Nephron progenitor cell (in vitro differentiated cells): Measurements from ENCODE around the gene SFXN5.

Experiments used
- DNase-seq: peaks from one replicate; pipeline ENCODE4 v3.0.0; 2021
- H3K27ac Mint-ChIP-seq: 2 replicates; pipeline ENCODE4 v1.8.0; 2021; ENCODE audit warnings: mild to moderate bottlenecking, moderate library complexity, mixed read lengths
- H3K27me3 Mint-ChIP-seq: 2 replicates; pipeline ENCODE4 v1.8.0; 2021; ENCODE audit warnings: mild to moderate bottlenecking, low read depth, mixed read lengths; ENCODE audit not compliant: poor library complexity
- H3K36me3 Mint-ChIP-seq: 2 replicates; pipeline ENCODE4 v1.8.0; 2021; ENCODE audit warnings: low read depth, mixed read lengths
- H3K4me1 Mint-ChIP-seq: 2 replicates; pipeline ENCODE4 v1.8.0; 2021; ENCODE audit warnings: mixed read lengths
- H3K4me3 Mint-ChIP-seq: 2 replicates; pipeline ENCODE4 v1.8.0; 2021; ENCODE audit warnings: mild to moderate bottlenecking, moderate library complexity, mixed read lengths
- H3K9me3 Mint-ChIP-seq: 2 replicates; pipeline ENCODE4 v1.8.0; 2021; ENCODE audit warnings: mild to moderate bottlenecking, moderate library complexity, mixed read lengths
- TF ChIP-seq, protein P1 (sequence below): fragments of 200-600 bp; sonication (generic); IDR thresholded peaks from 2 replicates; pipeline ENCODE4 v1.5.0; 2021; ENCODE audit warnings: antibody characterized with exemption

Gene SFXN5

DNA sequence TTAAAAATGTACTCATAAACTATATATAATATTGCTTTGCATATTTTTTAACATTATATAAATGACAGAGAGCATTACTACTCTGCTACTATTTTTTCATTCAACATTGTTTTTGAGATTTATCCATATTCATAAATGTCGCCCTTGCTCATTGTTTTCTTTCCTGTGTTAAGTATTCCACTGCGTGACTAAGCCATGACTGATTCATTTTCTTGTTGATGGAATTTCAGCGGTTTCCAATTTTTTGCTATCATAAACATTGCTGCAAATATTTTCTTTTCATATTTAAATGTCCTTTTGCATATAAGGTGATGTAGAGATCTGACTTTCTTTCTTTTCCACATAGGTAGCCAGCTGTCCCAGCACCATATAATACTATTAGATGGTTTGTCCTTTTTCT, 57.6 kb downstream of the SFXN5 start:
- DNase-seq: no peak
- Mint-ChIP-seq H3K4me1 (peaks cover 6% of the 10 kb centered on the region), H3K9me3 (peaks cover 6% of the 10 kb centered on the region), H3K27me3 (no peaks in the 10 kb centered on the region), H3K27ac (no peak overlapping the region), H3K4me3 (no peak overlapping the region), H3K36me3 (peaks cover 14% of the 10 kb centered on the region)
- TF ChIP-seq, protein P1, sequence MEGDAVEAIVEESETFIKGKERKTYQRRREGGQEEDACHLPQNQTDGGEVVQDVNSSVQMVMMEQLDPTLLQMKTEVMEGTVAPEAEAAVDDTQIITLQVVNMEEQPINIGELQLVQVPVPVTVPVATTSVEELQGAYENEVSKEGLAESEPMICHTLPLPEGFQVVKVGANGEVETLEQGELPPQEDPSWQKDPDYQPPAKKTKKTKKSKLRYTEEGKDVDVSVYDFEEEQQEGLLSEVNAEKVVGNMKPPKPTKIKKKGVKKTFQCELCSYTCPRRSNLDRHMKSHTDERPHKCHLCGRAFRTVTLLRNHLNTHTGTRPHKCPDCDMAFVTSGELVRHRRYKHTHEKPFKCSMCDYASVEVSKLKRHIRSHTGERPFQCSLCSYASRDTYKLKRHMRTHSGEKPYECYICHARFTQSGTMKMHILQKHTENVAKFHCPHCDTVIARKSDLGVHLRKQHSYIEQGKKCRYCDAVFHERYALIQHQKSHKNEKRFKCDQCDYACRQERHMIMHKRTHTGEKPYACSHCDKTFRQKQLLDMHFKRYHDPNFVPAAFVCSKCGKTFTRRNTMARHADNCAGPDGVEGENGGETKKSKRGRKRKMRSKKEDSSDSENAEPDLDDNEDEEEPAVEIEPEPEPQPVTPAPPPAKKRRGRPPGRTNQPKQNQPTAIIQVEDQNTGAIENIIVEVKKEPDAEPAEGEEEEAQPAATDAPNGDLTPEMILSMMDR: no peak

DNA sequence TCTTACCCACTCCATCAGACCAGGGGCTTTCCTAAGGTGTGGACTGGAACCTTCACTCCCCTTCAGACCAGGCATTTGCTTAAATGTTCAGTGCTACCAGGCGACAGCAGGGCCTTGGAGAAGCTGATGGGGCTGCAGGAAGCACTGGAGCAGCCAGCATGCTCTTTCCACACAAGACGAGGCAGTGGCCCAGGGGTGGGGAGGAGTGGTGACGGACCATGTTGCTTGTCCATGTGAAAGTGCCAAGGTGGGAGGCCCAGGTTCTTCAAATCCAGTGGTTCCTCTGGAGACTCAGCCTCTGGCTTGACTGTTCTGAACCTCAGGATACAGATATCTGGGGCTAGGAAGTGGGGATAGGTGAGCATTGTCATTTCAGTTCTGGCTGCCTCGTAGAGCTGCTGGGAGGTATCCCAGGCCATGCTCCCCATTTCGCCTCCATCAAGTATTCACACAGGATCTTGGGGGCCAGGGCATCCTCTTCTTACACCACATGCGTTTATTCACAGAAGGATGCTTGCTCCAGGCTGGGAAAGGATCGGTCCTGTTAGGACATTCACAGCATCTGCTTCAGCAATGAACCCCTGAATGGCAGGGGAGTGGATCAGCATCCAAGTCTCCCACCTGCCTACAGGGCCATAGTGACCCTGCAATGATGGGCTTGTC, 62.2 kb downstream of the SFXN5 start:
- Mint-ChIP-seq H3K4me3 (no peak overlapping the region), H3K36me3 (peaks cover 4% of the 10 kb centered on the region), H3K27ac (no peak overlapping the region), H3K4me1 (peaks cover 33% of the 10 kb centered on the region), H3K27me3 (no peaks in the 10 kb centered on the region), H3K9me3 (no peaks in the 10 kb centered on the region)
- DNase-seq: no peak
- TF ChIP-seq, protein P1: no peak

DNA sequence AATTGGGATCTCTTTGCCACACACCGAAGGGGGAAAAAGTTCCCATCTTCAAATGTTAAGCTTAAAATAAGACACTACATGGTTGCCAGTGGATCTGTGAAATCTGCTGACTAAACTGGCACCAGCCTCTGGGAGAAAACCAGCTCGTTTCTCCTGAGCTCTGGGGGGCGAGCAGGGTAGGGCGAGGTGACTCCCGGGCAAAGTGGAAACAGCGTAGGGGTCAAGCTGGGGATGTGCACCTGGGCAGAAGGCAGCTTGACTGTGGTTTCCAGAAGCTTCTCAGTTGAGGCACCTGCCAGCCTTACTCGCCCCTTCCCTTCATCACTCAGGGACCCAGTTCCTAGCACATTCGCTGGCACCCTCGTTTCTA, 62.8 kb downstream of the SFXN5 start:
- Mint-ChIP-seq H3K9me3 (no peaks in the 10 kb centered on the region), H3K27me3 (no peaks in the 10 kb centered on the region), H3K4me1 (peaks cover 36% of the 10 kb centered on the region), H3K36me3 (peaks cover 4% of the 10 kb centered on the region), H3K27ac (no peak overlapping the region), H3K4me3 (no peak overlapping the region)
- TF ChIP-seq, protein P1: no peak
- DNase-seq: no peak

DNA sequence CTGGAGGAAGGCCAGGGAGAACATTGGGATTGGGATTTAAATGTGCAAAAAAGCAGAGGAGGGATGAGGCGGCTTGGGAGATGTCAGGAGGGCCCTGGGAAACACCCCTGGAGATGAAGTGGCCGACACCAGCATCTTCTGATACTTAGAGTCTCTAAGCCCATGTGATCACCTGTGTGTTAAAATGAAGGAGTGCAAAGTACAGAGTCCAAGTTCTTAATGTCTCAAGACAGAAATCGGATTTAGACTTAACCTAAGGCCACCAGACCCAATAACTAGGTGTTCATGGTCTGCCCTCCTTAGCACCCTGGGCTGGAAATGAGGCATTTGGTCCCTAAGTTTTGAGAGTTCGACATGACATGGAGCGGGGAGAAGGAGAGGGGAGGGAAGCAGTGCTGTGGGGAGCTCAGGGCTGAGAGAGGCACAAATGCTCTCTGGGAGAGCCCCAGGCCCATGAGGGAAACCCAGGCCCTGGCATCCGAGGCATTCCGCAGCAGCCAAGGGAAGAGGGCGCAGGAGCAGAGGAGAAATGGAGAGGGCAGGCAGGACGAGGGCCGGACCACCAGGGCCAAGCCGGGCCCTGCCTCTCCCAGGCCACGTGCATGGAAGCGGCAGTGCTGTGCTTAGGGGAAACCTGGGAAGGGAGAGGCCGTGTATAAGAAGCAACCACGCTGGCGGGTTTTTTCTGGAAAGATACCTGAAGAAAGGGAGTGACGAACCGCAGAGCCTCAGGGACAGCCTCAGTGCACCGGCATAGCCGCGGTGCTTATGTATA, 63.3 kb downstream of the SFXN5 start:
- H3K27ac Mint-ChIP-seq: peak overlapping the region; percentile 95
- peaks cover 4% of the 10 kb centered on the region for H3K36me3 Mint-ChIP-seq
- no peak overlapping the region for H3K4me3 Mint-ChIP-seq
- TF ChIP-seq, protein P1: no peak
- peaks cover 41% of the 10 kb centered on the region for H3K4me1 Mint-ChIP-seq
- H3K9me3 Mint-ChIP-seq: no peaks in the 10 kb centered on the region
- DNase-seq: no peak
- no peaks in the 10 kb centered on the region for H3K27me3 Mint-ChIP-seq

DNA sequence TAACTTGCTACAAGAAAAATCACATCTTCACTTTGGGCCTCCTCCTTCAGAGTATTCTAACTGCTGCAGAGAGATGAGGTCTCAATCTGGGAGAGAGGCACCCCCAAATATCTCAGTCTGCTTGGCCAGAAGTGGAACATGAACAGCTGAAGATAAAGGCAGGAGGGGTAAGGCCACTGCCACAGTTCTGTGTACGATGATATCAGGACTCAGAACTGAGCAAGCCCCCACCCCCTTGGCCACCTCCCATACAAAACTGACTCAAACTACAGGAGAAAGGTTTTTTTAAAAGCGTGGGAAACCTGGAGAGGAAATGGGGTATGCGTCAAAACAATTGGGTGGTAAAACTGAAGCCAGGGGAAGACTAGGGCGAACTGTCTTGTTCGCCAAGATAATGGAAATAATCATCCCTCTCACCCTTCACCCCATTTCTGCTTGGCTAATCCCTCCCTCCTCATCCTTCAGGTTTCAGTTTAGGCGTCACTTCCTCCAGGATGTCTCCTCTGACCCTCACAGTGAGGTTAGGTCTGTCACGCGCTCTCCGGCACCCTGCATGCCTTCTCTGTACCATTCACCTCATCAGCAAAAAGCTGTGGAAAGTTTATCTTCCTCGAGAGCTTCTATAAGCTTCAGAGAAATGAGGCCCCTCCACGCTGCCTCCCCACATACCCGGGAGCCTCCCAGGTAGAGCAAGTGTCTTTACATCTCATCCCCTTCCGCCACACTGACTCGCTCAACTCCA, 64.4 kb downstream of the SFXN5 start:
- DNase-seq: no peak
- TF ChIP-seq, protein P1: no peak
- H3K27me3 Mint-ChIP-seq: no peaks in the 10 kb centered on the region
- peak overlapping the region; percentile 95 for H3K27ac Mint-ChIP-seq
- peaks cover 52% of the 10 kb centered on the region for H3K4me1 Mint-ChIP-seq
- peaks cover 4% of the 10 kb centered on the region for H3K36me3 Mint-ChIP-seq
- H3K4me3 Mint-ChIP-seq: peak overlapping the region; percentile 33
- no peaks in the 10 kb centered on the region for H3K9me3 Mint-ChIP-seq
